ENCODE data around the gene CCHCR1.
"Not testable (repeated sequence)": the region's sequence is repeated elsewhere in the genome, so short reads cannot be mapped to it uniquely, and the experiment has no call there.

CCHCR1 gene, protein sequence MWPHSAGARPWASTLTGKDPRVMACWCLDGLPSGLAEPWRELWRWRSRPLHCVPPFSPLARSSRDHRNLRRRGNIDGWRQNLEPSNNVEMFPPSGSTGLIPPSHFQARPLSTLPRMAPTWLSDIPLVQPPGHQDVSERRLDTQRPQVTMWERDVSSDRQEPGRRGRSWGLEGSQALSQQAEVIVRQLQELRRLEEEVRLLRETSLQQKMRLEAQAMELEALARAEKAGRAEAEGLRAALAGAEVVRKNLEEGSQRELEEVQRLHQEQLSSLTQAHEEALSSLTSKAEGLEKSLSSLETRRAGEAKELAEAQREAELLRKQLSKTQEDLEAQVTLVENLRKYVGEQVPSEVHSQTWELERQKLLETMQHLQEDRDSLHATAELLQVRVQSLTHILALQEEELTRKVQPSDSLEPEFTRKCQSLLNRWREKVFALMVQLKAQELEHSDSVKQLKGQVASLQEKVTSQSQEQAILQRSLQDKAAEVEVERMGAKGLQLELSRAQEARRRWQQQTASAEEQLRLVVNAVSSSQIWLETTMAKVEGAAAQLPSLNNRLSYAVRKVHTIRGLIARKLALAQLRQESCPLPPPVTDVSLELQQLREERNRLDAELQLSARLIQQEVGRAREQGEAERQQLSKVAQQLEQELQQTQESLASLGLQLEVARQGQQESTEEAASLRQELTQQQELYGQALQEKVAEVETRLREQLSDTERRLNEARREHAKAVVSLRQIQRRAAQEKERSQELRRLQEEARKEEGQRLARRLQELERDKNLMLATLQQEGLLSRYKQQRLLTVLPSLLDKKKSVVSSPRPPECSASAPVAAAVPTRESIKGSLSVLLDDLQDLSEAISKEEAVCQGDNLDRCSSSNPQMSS

DNA sequence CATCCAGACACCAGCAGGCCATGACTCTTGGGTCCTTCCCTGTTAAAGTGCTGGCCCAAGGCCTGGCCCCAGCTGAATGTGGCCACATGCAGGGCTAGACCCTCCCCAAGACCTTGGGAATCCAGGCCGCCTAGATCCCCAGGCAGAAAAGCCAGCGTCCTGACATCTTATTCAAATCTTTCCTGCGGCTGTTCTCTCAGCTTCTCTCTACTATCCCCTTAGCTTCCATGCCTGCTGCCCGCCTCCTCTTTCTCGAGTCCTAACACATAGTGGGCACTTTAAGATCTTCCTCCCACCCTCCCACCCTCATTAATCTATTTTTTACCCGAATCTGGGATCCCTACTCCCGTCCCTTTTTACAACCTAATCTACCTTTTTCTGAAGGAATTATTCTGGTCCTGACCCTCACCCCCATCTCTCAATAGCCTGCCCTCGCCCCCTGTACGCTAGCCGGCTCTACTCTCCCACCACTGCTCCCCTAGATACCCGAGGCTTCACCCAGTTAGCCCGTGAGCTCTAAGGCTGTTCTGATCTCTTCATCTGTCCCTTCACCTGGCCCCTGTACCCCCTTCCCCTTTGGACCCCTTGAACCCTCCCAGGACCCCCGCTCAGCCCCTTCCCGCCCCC, at the start of gene CCHCR1:
CCHCR1 (minus strand) TSS at position 290 of the 627 bp plus-strand sequence; CDS start at position 88, 202 bp downstream.
- TF ChIP-seq, protein P1, sequence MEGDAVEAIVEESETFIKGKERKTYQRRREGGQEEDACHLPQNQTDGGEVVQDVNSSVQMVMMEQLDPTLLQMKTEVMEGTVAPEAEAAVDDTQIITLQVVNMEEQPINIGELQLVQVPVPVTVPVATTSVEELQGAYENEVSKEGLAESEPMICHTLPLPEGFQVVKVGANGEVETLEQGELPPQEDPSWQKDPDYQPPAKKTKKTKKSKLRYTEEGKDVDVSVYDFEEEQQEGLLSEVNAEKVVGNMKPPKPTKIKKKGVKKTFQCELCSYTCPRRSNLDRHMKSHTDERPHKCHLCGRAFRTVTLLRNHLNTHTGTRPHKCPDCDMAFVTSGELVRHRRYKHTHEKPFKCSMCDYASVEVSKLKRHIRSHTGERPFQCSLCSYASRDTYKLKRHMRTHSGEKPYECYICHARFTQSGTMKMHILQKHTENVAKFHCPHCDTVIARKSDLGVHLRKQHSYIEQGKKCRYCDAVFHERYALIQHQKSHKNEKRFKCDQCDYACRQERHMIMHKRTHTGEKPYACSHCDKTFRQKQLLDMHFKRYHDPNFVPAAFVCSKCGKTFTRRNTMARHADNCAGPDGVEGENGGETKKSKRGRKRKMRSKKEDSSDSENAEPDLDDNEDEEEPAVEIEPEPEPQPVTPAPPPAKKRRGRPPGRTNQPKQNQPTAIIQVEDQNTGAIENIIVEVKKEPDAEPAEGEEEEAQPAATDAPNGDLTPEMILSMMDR (conservative IDR thresholded peaks at IDR 0.05; ENCODE audit: low read depth, low read length): no peak
- DNase-seq (ENCODE audit: low read depth): no peak
- H3K4me3 ChIP-seq (ENCODE audit: low read length): peak within 1 kb of the TSS; percentile 81

DNA sequence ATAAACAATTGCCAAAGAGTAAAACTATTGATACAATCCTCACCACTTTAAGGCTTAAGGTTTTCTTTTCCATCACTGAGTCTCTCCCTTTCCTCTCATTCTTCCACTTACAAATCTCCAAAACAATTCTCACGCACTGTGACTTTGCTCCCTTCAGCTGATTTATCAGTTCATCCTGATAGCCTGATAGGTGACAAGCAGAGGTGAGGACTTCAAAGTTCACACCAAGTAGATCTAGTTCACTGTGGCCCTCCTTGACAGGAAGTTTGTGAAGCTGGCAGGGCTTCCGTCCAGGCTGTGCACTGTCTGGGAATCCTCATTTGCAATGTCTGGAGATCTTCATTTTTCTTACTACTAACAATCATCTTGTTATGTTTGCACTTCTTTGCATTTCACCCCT, 48.0 kb upstream of the CCHCR1 start:
- H3K4me3 ChIP-seq (ENCODE audit: low read length): no peak overlapping the region
- TF ChIP-seq, protein P1 (conservative IDR thresholded peaks at IDR 0.05; ENCODE audit: low read depth, low read length): no peak
- DNase-seq (ENCODE audit: low read depth): no peak

DNA sequence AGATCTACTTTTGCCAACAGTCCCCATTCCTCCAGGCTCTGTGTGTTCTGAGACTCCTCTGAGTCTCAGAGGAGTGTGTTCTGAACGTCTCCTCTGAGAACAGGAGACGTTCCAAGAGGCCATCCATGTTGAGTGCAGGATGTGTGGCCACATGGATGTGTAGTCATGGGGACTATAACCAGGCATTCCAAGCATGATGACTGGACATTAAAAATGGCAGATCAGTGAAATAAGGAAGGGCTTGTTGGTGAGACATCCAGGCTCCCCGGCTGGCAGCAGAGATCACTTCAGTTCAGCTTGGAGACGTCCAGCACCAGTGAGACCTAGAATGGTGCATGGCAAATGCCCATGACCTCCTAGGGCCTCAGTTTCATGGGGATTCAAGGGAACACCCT, 47.1 kb upstream of the CCHCR1 start:
- no peak overlapping the region for H3K4me3 ChIP-seq (ENCODE audit: low read length)
- TF ChIP-seq, protein P1 (conservative IDR thresholded peaks at IDR 0.05; ENCODE audit: low read depth, low read length): no peak
- no peak for DNase-seq (ENCODE audit: low read depth)

DNA sequence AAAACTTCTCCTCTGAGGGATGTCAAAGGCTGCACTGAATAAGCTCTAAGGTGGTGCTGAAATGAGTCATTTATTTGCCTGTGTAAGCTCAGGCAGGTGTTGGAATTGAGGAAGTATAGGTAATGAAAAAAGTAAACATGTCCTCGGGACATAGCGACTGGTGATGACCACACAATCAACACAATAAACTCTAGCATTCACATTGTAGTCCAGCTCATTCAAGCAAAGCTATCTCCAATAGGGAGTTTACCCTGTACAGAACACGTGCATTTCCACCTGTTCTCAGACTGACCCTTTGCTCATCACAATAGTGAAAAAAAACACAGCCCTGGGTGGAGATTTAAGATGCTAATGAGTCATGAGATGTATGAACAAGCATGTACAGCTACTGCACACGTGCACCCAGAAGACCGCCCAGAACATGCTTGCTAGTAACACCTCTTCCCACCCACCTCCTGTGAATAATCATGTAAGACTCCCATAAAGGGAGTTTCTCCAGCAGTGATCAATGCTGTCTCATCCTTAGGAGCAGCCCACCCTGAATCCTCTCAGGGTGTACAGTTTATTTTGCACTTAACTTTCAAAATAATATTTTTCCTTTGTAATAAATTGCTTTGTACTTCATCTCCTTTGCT, 45.9 kb upstream of the CCHCR1 start:
- no peak overlapping the region for H3K4me3 ChIP-seq (ENCODE audit: low read length)
- TF ChIP-seq, protein P1 (conservative IDR thresholded peaks at IDR 0.05; ENCODE audit: low read depth, low read length): no peak
- no peak for DNase-seq (ENCODE audit: low read depth)

DNA sequence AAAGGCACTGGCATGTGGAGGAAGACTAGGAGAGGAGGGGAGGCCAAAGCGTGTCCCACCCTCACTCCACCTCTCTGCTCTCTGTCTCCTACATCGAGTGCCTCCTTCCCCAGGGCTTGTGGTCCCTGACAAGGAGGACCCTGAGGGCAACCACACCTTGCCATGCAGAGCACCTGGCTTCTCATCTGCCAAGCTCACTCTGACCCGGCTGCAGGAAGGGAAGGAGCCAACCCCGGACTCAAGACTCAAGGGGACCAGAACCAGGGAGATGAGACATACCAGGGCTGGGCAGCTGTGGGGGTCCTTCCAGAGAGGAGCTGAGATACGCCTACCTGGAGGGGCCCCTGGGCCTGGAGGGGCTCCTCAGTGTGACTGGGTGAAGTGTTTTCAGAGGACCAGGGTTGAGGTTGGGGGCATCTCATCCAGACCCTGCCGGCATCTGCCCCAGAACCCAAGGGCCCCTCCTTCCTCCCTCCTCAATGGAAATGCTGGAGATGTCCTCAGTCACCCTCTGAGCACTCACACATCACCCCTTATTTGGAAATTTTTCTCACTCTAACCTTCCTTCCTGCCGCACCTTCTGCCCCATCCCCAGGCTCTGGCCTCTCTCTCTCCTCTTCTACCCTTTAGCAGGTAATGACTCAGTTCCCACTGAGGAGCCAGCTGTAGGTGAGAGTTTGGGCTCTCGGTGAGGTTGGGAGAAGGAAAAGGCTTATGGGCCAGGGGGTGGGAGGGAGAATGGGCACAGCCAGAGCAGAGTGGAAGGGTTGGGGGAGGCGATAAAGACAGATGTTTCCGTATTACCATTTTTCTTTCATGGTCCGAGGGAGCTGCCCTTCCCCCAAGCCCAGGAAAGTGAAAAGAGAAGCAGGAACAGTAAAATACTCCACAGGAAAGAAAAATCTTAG, 44.9 kb upstream of the CCHCR1 start:
- TF ChIP-seq, protein P1 (conservative IDR thresholded peaks at IDR 0.05; ENCODE audit: low read depth, low read length): no peak
- no peak overlapping the region for H3K4me3 ChIP-seq (ENCODE audit: low read length)
- DNase-seq (ENCODE audit: low read depth): no peak

DNA sequence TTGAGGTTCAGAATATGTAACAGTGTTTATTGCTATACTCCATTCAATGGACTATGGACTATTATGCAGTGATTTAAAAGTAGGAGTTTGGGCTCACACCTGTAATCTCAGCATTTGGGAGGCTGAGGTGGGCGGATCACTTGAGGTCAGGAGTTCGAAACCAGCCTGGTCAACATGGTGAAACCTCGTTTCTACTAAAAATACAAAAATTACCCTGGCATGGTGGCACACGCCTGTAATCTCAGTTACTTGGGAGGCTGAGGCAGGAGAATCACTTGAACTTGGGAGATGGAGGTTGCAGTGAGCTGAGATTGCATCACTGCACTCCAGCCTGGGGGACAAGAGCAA, 41.5 kb upstream of the CCHCR1 start:
- not testable (repeated sequence) for DNase-seq (ENCODE audit: low read depth); H3K4me3 ChIP-seq (ENCODE audit: low read length)

All from retinal pigment epithelial cell (primary cell).